Measurements from ENCODE around the gene MYOCD.
"Not testable (repeated sequence)": the region's sequence is repeated elsewhere in the genome, so short reads cannot be mapped to it uniquely, and the experiment has no call there.

DNA sequence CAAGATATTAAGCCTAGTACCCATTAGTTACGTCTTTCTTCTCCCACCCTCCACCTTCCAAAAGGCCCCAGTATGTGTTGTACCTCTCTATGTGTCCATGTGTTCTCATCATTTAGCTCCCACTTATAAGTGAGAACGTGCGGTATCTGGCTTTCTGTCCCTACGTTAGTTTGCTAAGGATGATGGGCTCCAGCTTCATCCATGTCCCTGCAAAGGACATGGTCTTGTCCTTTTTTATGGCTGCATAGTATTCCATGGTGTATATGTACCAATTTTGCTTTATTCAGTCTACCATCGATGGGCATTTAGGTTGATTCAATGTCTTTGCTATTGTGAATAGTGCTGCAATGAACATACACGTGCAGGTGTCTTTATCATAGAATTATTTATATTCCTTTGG is 29.7 kb upstream of the MYOCD start:
- TF ChIP-seq, protein P1, sequence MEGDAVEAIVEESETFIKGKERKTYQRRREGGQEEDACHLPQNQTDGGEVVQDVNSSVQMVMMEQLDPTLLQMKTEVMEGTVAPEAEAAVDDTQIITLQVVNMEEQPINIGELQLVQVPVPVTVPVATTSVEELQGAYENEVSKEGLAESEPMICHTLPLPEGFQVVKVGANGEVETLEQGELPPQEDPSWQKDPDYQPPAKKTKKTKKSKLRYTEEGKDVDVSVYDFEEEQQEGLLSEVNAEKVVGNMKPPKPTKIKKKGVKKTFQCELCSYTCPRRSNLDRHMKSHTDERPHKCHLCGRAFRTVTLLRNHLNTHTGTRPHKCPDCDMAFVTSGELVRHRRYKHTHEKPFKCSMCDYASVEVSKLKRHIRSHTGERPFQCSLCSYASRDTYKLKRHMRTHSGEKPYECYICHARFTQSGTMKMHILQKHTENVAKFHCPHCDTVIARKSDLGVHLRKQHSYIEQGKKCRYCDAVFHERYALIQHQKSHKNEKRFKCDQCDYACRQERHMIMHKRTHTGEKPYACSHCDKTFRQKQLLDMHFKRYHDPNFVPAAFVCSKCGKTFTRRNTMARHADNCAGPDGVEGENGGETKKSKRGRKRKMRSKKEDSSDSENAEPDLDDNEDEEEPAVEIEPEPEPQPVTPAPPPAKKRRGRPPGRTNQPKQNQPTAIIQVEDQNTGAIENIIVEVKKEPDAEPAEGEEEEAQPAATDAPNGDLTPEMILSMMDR (IDR thresholded peaks at IDR 0.05) = not testable (repeated sequence)
- not testable (repeated sequence) for TF ChIP-seq POLR2A (IDR thresholded peaks at IDR 0.05)
